HG03469 (cell line): ENCODE data around the gene CFL1.
"Not testable (repeated sequence)": the region's sequence is repeated elsewhere in the genome, so short reads cannot be mapped to it uniquely, and the experiment has no call there.

Experiments used
- ATAC-seq: cut with Tn5 transposase; IDR thresholded peaks from one replicate; pipeline ENCODE4 v1.9.1; 2021; ENCODE audit warnings: mild to moderate bottlenecking, moderate library complexity, moderate number of reproducible peaks; ENCODE audit not compliant: unreplicated experiment

Gene CFL1

GRCh38 chr11:65844231-65844872, 13.6 kb downstream of the CFL1 start:
- no peak for ATAC-seq

DNA sequence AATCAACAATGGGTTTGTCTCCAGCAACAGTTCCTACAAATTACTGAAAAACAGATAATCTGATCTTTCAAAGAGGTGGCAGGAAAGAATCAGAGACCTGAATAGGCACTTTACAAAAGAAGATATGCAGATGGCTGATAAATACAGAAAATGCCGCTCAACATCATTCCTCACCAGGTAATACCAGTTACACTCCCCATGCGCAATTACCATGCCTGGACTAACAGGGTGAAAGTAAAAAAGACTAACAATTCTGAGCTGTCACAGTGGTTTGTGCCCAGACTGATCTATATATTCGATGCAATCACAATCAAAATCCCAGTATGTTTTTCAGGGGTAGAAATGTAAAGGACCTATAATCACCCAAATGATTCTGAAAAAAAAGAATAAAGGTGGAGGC, 14.2 kb downstream of the CFL1 start:
- ATAC-seq, result no peak

DNA sequence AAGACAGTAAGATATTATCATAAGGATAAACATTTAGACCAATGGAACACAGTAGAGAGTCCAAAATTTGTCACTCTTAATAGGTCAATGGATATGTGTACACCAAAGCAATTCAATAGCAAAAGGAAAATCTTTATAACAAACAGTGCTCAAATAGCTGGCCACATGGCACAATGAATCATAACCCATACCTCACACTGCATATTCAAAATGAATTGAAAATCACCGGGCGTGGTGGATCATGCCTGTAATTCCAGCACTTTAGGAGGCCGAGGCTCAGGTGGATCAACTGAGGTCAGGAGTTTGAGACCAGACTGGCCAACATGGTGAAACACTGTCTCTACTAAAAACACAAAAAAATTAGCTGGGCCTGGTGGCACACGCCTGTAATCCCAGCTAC, 15.8 kb downstream of the CFL1 start:
- no peak for ATAC-seq

DNA sequence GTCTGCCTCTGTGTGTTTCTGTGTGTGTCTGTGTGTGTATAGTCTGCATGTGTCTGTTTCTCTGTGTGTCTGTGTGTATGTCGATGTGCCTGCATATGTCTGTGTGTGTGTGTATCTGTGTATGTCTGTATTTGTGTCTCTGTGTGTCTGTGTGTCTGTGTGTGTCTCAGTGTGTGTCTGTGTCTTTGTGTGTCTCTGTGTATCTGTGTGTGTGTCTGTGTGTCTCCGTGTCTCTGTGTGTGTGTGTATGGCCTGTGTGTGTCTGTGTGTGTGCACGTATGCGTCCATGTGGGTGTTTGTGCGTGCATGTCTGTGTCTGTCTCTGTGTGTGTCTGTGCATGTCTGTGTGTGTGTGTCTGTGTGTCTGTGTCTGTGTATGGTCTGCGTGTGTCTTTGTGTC, 23.8 kb downstream of the CFL1 start:
- no peak for ATAC-seq

GRCh38 chr11:65833297-65834030, 24.5 kb downstream of the CFL1 start, which contains the start of gene SNX32:
Gene SNX32 (plus strand): TSS chr11:65833963. CDS start chr11:65834066, 103 bp downstream.
- no peak for ATAC-seq

DNA sequence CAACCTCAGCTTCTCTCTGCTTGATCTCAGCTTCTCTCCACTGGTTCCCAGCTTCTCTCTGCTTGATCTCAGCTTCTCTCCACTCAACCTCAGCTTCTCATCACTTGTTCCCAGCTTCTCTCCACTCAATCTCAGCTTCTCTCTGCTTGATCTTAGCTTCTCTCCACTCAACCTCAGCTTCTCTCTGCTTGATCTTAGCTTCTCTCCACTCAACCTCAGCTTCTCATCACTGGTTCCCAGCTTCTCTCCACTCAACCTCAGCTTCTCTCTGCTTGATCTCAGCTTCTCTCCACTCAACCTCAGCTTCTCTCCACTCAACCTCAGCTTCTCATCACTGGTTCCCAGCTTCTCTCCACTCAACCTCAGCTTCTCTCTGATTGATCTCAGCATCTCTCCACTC, 25.7 kb downstream of the CFL1 start:
- ATAC-seq, result not testable (repeated sequence)

GRCh38 chr11:65829459-65829858, 28.5 kb downstream of the CFL1 start:
- no peak for ATAC-seq

- ATAC-seq, result no peak
Observed at GRCh38 chr11:65826984-65827735, 30.8 kb downstream of the CFL1 start.

DNA sequence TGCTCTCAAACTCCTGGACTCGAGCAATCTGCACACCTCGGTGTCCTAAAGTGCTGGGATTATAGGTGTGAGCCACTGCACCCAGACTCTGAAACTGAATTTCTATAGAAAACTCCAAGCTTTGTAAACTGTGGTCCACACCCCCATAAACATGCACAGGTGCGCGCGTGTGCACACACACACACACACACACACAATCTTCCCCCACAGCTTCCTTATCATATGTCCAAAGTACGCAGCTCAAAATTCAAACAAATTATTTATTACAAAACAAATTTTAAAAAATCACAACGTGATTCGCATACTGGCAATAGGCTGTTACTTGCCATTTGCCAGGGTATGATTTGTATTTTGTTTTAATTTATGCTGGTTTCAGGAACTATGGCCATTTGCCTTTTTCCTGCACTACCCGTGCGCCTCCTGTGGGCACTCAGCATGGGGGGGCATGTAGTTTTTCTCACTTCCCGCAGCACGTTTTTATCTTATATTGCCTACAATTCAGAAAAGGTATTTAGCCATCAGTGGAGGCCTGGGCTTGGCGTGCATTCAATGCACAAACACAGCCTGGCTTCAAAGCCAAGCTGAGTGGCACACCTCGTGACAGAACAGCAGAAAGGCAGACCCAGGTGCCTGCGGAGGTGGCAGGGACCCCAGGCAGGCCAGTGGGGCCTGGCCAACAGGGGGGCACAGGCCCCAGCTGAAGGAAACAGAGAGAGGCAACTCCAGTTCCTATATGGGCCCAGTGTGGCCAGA, 35.0 kb downstream of the CFL1 start:
- ATAC-seq, result no peak

DNA sequence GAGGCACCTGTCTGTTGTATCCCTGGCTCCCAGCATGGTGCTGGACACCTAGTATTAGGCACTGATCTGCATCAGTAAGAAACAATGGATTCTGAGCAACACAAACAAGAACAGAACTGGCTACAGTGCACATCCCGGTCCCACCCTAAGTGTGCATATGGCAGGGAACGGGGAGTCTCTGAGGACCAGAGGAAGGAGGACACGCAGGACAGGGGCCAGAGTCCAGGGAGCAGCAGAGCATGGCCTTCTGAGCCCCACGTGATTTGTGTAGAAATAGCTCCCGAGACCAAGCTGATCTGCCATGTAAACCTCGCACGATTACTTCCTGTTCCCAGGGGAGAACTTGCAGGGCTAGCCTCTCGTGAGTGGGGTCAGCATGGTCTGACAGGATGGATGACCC, 36.9 kb downstream of the CFL1 start:
- ATAC-seq, result no peak

GRCh38 chr11:65817835-65818680, 39.9 kb downstream of the CFL1 start:
- no peak for ATAC-seq

- ATAC-seq, result no peak
Observed at GRCh38 chr11:65817312-65817834, 40.6 kb downstream of the CFL1 start.

DNA sequence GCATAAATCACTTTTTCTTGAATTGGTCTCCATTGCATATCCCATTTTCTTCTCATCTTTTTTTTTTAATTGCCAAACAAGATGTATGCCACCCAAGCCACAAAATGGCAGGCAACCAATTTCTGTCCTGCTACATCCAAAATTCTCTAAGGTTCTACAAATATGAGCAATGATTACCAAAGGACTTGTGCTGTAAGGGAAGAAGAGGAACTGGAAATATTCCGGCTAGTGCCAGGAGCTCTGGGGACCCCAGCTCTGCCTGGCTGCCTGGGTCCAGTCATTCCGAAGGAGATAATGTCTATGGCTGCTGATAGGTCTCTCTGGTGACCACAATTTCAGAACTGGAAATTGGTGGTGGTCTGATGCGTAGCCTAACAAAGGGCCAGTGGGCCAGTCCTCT, 41.3 kb downstream of the CFL1 start:
- no peak for ATAC-seq

GRCh38 chr11:65814986-65815565, 42.9 kb downstream of the CFL1 start:
- no peak for ATAC-seq

DNA sequence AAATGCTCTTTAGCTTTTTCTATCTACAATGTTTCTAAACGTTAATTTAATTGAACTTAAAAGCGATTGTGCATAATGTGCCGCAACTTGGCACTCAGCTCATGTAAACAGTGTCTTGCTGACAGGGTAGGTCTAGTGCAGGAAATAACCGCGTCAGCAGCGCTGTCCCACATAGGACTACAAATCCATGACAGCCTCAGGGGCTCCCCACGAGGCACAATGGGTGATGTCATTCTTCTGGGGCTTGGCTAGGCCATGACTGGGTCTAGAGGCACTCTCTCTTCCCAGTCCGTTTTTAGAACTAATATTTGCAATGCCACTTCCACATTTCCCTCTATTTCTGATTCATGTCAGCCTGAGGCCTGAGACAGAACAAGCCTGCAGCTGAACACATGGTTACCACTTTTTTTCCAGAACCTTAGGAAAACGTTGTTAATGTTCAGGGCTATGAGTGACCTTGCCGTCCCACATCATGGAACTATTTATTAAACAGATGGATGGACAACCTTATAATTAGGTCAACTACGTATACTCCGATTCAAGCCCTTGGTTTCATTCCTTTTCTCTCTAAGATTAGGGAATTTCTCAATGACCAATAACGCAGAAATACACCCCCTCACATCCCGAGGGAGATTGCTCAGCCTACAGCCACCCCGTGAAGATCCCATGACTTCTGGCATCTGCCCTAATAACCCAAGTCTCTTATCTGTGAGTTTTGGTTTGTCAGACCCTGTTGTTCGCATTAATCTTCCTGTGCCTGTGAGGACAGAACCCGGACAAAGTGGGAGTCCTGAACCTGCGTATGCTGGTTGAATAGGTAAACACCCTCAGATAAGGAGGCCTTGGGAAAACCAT, 43.6 kb downstream of the CFL1 start:
- no peak for ATAC-seq

GRCh38 chr11:65811764-65812475, 46.1 kb downstream of the CFL1 start:
- no peak for ATAC-seq

- no peak for ATAC-seq
Observed at GRCh38 chr11:65810046-65810868, 47.7 kb downstream of the CFL1 start.
